ENCODE data around the gene NDUFA5. TPM values are rescaled to one million over a fixed set of nuclear protein-coding genes. Genes with fewer than 3 reads are reported as not detected.
"Not testable (repeated sequence)": the region's sequence is repeated elsewhere in the genome, so short reads cannot be mapped to it uniquely, and the experiment has no call there.

NDUFA5 gene
- polyA plus RNA-seq, 2 donors, result 43.6 to 94.0 TPM

GRCh38 chr7:123528265-123528664 is 29.4 kb downstream of the NDUFA5 start:
- WGBS, 2 donors, result 85 to 90% methylated on average over 5 of the region's 5 CpGs
- H3K27me3 ChIP-seq (ENCODE audit: control insufficient read depth in 1 of 2, insufficient read depth in 2 of 2, low read length in 2 of 2), result no peaks in the 10 kb centered on the region
- H3K4me1 ChIP-seq (ENCODE audit: control insufficient read depth in 2 of 2, insufficient read depth in 2 of 2, low read length in 1 of 2), result no peaks in the 10 kb centered on the region
- H3K36me3 ChIP-seq (ENCODE audit: control insufficient read depth in 2 of 2, insufficient read depth in 2 of 2, low read length in 1 of 2), result no peaks in the 10 kb centered on the region
- H3K4me3 ChIP-seq (ENCODE audit: low read depth in 1 of 2, low read length in 2 of 2), result no peak overlapping the region
- no peaks in the 10 kb centered on the region for H3K9me3 ChIP-seq (ENCODE audit: control insufficient read depth in 2 of 2, insufficient read depth in 1 of 2, low read depth in 1 of 2, low read length in 1 of 2)
- no peak overlapping the region for H3K27ac ChIP-seq (ENCODE audit: low read depth in 2 of 2, low read length in 1 of 2)

GRCh38 chr7:123527712-123528225 is 29.8 kb downstream of the NDUFA5 start:
- H3K27ac ChIP-seq (ENCODE audit: low read depth in 2 of 2, low read length in 1 of 2); H3K27me3 ChIP-seq (ENCODE audit: control insufficient read depth in 1 of 2, insufficient read depth in 2 of 2, low read length in 2 of 2); H3K36me3 ChIP-seq (ENCODE audit: control insufficient read depth in 2 of 2, insufficient read depth in 2 of 2, low read length in 1 of 2); H3K9me3 ChIP-seq (ENCODE audit: control insufficient read depth in 2 of 2, insufficient read depth in 1 of 2, low read depth in 1 of 2, low read length in 1 of 2); H3K4me3 ChIP-seq (ENCODE audit: low read depth in 1 of 2, low read length in 2 of 2); H3K4me1 ChIP-seq (ENCODE audit: control insufficient read depth in 2 of 2, insufficient read depth in 2 of 2, low read length in 1 of 2): not testable (repeated sequence)
- WGBS, 2 donors, result 75 to 79% methylated on average over 11 to 22 of the region's 24 CpGs

GRCh38 chr7:123526533-123526932 is 31.1 kb downstream of the NDUFA5 start:
- WGBS, 2 donors, result 95 to 96% methylated on average over 6 of the region's 7 CpGs
- not testable (repeated sequence) for H3K4me3 ChIP-seq (ENCODE audit: low read depth in 1 of 2, low read length in 2 of 2); H3K27ac ChIP-seq (ENCODE audit: low read depth in 2 of 2, low read length in 1 of 2); H3K36me3 ChIP-seq (ENCODE audit: control insufficient read depth in 2 of 2, insufficient read depth in 2 of 2, low read length in 1 of 2); H3K4me1 ChIP-seq (ENCODE audit: control insufficient read depth in 2 of 2, insufficient read depth in 2 of 2, low read length in 1 of 2); H3K9me3 ChIP-seq (ENCODE audit: control insufficient read depth in 2 of 2, insufficient read depth in 1 of 2, low read depth in 1 of 2, low read length in 1 of 2); H3K27me3 ChIP-seq (ENCODE audit: control insufficient read depth in 1 of 2, insufficient read depth in 2 of 2, low read length in 2 of 2)

GRCh38 chr7:123522066-123522465 is 35.6 kb downstream of the NDUFA5 start:
- Histone ChIP-seq H3K4me1 (ENCODE audit: control insufficient read depth in 2 of 2, insufficient read depth in 2 of 2, low read length in 1 of 2) (no peaks in the 10 kb centered on the region), H3K9me3 (ENCODE audit: control insufficient read depth in 2 of 2, insufficient read depth in 1 of 2, low read depth in 1 of 2, low read length in 1 of 2) (no peaks in the 10 kb centered on the region), H3K27ac (ENCODE audit: low read depth in 2 of 2, low read length in 1 of 2) (no peak overlapping the region), H3K4me3 (ENCODE audit: low read depth in 1 of 2, low read length in 2 of 2) (no peak overlapping the region), H3K36me3 (ENCODE audit: control insufficient read depth in 2 of 2, insufficient read depth in 2 of 2, low read length in 1 of 2) (no peaks in the 10 kb centered on the region), H3K27me3 (ENCODE audit: control insufficient read depth in 1 of 2, insufficient read depth in 2 of 2, low read length in 2 of 2) (no peaks in the 10 kb centered on the region)
- WGBS, 2 donors, result 53 to 66% methylated on average over 2 of the region's 2 CpGs

GRCh38 chr7:123505221-123505620 is 52.4 kb downstream of the NDUFA5 start:
- no peaks in the 10 kb centered on the region for H3K36me3 ChIP-seq (ENCODE audit: control insufficient read depth in 2 of 2, insufficient read depth in 2 of 2, low read length in 1 of 2)
- no peaks in the 10 kb centered on the region for H3K9me3 ChIP-seq (ENCODE audit: control insufficient read depth in 2 of 2, insufficient read depth in 1 of 2, low read depth in 1 of 2, low read length in 1 of 2)
- H3K27ac ChIP-seq (ENCODE audit: low read depth in 2 of 2, low read length in 1 of 2), result no peak overlapping the region
- H3K4me3 ChIP-seq (ENCODE audit: low read depth in 1 of 2, low read length in 2 of 2), result no peak overlapping the region
- 93 to 94% methylated on average over 2 of the region's 2 CpGs for WGBS, 2 donors
- H3K4me1 ChIP-seq (ENCODE audit: control insufficient read depth in 2 of 2, insufficient read depth in 2 of 2, low read length in 1 of 2), result no peaks in the 10 kb centered on the region
- peaks cover 0 to 3% of the 10 kb centered on the region in 2 donors for H3K27me3 ChIP-seq (ENCODE audit: control insufficient read depth in 1 of 2, insufficient read depth in 2 of 2, low read length in 2 of 2)

- H3K27me3 ChIP-seq (ENCODE audit: control insufficient read depth in 1 of 2, insufficient read depth in 2 of 2, low read length in 2 of 2), result peaks cover 0 to 3% of the 10 kb centered on the region in 2 donors
- WGBS, 2 donors, result 84 to 85% methylated on average over 5 of the region's 5 CpGs
- no peaks in the 10 kb centered on the region for H3K36me3 ChIP-seq (ENCODE audit: control insufficient read depth in 2 of 2, insufficient read depth in 2 of 2, low read length in 1 of 2)
These were observed 55.4 kb downstream of the NDUFA5 start for GRCh38 chr7:123502201-123502600.

GRCh38 chr7:123500878-123501489 is 56.6 kb downstream of the NDUFA5 start:
- peaks cover 0 to 1% of the 10 kb centered on the region in 2 donors for H3K27me3 ChIP-seq (ENCODE audit: control insufficient read depth in 1 of 2, insufficient read depth in 2 of 2, low read length in 2 of 2)
- 81 to 95% methylated on average over 1 of the region's 1 CpG for WGBS, 2 donors
- no peaks in the 10 kb centered on the region for H3K9me3 ChIP-seq (ENCODE audit: control insufficient read depth in 2 of 2, insufficient read depth in 1 of 2, low read depth in 1 of 2, low read length in 1 of 2)
- H3K27ac ChIP-seq (ENCODE audit: low read depth in 2 of 2, low read length in 1 of 2), result no peak overlapping the region
- H3K36me3 ChIP-seq (ENCODE audit: control insufficient read depth in 2 of 2, insufficient read depth in 2 of 2, low read length in 1 of 2), result no peaks in the 10 kb centered on the region
- no peak overlapping the region for H3K4me3 ChIP-seq (ENCODE audit: low read depth in 1 of 2, low read length in 2 of 2)
- H3K4me1 ChIP-seq (ENCODE audit: control insufficient read depth in 2 of 2, insufficient read depth in 2 of 2, low read length in 1 of 2), result no peaks in the 10 kb centered on the region

More at GRCh38 chr7:123502201-123502600, 55.4 kb downstream of the NDUFA5 start:
- no peaks in the 10 kb centered on the region for H3K4me1 ChIP-seq (ENCODE audit: control insufficient read depth in 2 of 2, insufficient read depth in 2 of 2, low read length in 1 of 2)
- H3K9me3 ChIP-seq (ENCODE audit: control insufficient read depth in 2 of 2, insufficient read depth in 1 of 2, low read depth in 1 of 2, low read length in 1 of 2), result no peaks in the 10 kb centered on the region
- no peak overlapping the region for H3K27ac ChIP-seq (ENCODE audit: low read depth in 2 of 2, low read length in 1 of 2)
- H3K4me3 ChIP-seq (ENCODE audit: low read depth in 1 of 2, low read length in 2 of 2), result no peak overlapping the region

GRCh38 chr7:123499211-123499970 is 58.2 kb downstream of the NDUFA5 start:
- no peaks in the 10 kb centered on the region for H3K36me3 ChIP-seq (ENCODE audit: control insufficient read depth in 2 of 2, insufficient read depth in 2 of 2, low read length in 1 of 2)
- no peak overlapping the region for H3K27ac ChIP-seq (ENCODE audit: low read depth in 2 of 2, low read length in 1 of 2)
- 70 to 84% methylated on average over 8 of the region's 8 CpGs for whole genome bisulfite sequencing, 2 donors

GRCh38 chr7:123498601-123499000 is 59.0 kb downstream of the NDUFA5 start:
- 45 to 61% methylated on average over 2 of the region's 2 CpGs for WGBS, 2 donors
- no peaks in the 10 kb centered on the region for H3K36me3 ChIP-seq (ENCODE audit: control insufficient read depth in 2 of 2, insufficient read depth in 2 of 2, low read length in 1 of 2)

More at GRCh38 chr7:123499211-123499970, 58.2 kb downstream of the NDUFA5 start:
- H3K27me3 ChIP-seq (ENCODE audit: control insufficient read depth in 1 of 2, insufficient read depth in 2 of 2, low read length in 2 of 2), result no peaks in the 10 kb centered on the region
- no peak overlapping the region for H3K4me3 ChIP-seq (ENCODE audit: low read depth in 1 of 2, low read length in 2 of 2)
- no peaks in the 10 kb centered on the region for H3K4me1 ChIP-seq (ENCODE audit: control insufficient read depth in 2 of 2, insufficient read depth in 2 of 2, low read length in 1 of 2)
- H3K9me3 ChIP-seq (ENCODE audit: control insufficient read depth in 2 of 2, insufficient read depth in 1 of 2, low read depth in 1 of 2, low read length in 1 of 2), result no peaks in the 10 kb centered on the region

More at GRCh38 chr7:123498601-123499000, 59.0 kb downstream of the NDUFA5 start:
- Histone ChIP-seq H3K27me3 (ENCODE audit: control insufficient read depth in 1 of 2, insufficient read depth in 2 of 2, low read length in 2 of 2) (no peaks in the 10 kb centered on the region), H3K27ac (ENCODE audit: low read depth in 2 of 2, low read length in 1 of 2) (no peak overlapping the region), H3K9me3 (ENCODE audit: control insufficient read depth in 2 of 2, insufficient read depth in 1 of 2, low read depth in 1 of 2, low read length in 1 of 2) (no peaks in the 10 kb centered on the region), H3K4me1 (ENCODE audit: control insufficient read depth in 2 of 2, insufficient read depth in 2 of 2, low read length in 1 of 2) (no peaks in the 10 kb centered on the region), H3K4me3 (ENCODE audit: low read depth in 1 of 2, low read length in 2 of 2) (no peak overlapping the region)

Data from esophagus (tissue), 2 donors.